Activated CD8-positive, alpha-beta T cell treated with anti-CD3 and anti-CD28 coated beads for 36 hours (primary cell): ENCODE results near the gene ST3GAL3. TPM values are rescaled to one million over a fixed set of nuclear protein-coding genes. Genes with fewer than 3 reads are reported as not detected.

Experiments used
- ATAC-seq: fragments of 200-7000 bp; cut with Tn5 transposase; one replicate; pipeline ENCODE4 v1.10.0; 2021; ENCODE audit warnings: mild to moderate bottlenecking, moderate library complexity
- CTCF ChIA-PET: fragments of 350-600 bp; sonication (Branson Sonifier 250); formaldehyde crosslinking; loops from one replicate; lab custom pipeline; 2021; ENCODE audit warnings: antibody characterized with exemption; lab: Charles Lee
- POLR2A ChIA-PET: fragments of 350-600 bp; sonication (Branson Sonifier 250); formaldehyde crosslinking; loops from one replicate; lab custom pipeline; 2021; ENCODE audit warnings: antibody characterized with exemption; lab: Charles Lee
- DNase-seq: peaks from one replicate; pipeline ENCODE4 v3.0.0-alpha.2; 2020
- H3K27ac Mint-ChIP-seq: one replicate; pipeline ENCODE4 v1.8.0; 2021; ENCODE audit warnings: mild to moderate bottlenecking, mixed read lengths
- H3K27me3 Mint-ChIP-seq: one replicate; pipeline ENCODE4 v1.8.0; 2021; ENCODE audit warnings: mixed read lengths
- H3K36me3 Mint-ChIP-seq: one replicate; pipeline ENCODE4 v1.8.0; 2021; ENCODE audit warnings: low read depth, mixed read lengths
- H3K4me1 Mint-ChIP-seq: one replicate; pipeline ENCODE4 v1.8.0; 2021; ENCODE audit warnings: low read depth, mixed read lengths
- H3K4me3 Mint-ChIP-seq: one replicate; pipeline ENCODE4 v1.8.0; 2021; ENCODE audit warnings: mild to moderate bottlenecking, moderate library complexity, mixed read lengths
- H3K9me3 Mint-ChIP-seq: one replicate; pipeline ENCODE4 v1.8.0; 2021; ENCODE audit warnings: mixed read lengths
- CTCF ChIP-seq: fragments of 200-600 bp; IDR thresholded peaks from one replicate; pipeline ENCODE4 v1.8.0; 2022; ENCODE audit warnings: antibody characterized with exemption, mild to moderate bottlenecking
- intact Hi-C: fragments of 100-400 bp; cut with micrococcal nuclease; formaldehyde crosslinking; loops from one replicate; pipeline ENCODE4 v1.10.0; 2022
- total RNA-seq, 2 experiments: library from RNA; stranded (reverse); gene quantifications; one replicate each; pipeline ENCODE4 v1.2.3, GENCODE V29; 2021

The ST3GAL3 gene
- total RNA-seq, 2 experiments from 2014 or later, result 14.5 to 20.0 TPM

- intact Hi-C loops, result loop anchor here (2.0 to 5.0 kb wide), 2 partner anchors 171 to 406 kb away; no protein-coding TSS in a partner anchor
These were observed 226.2 kb downstream of the ST3GAL3 start, which contains the start of gene ARTN for GRCh38 chr1:43933386-43934100. TSS of gene ARTN (plus strand) at chr1:43933801. CDS start at chr1:43935657, 1,856 bp downstream.

GRCh38 chr1:43934101-43934985 lies 227.0 kb downstream of the ST3GAL3 start:
- no peaks in the 10 kb centered on the region for H3K9me3 Mint-ChIP-seq
- ChIA-PET CTCF (interaction anchor here (0.5 to 12.8 kb wide), 91 partner anchors 8 to 707 kb away, joined by 3 to 307 read pairs (median 5); partner anchors contain the start of genes ATP6V0B, CCDC24, DPH2 and IPO13), POLR2A (interaction anchor here (0.7 to 1.8 kb wide), 5 partner anchors 11 to 284 kb away, joined by 3 to 4 read pairs (median 3); partner anchors contain the start of gene KDM4A)
- H3K4me3 Mint-ChIP-seq, result peak overlapping the region; percentile 41
- H3K4me1 Mint-ChIP-seq, result peaks cover 24% of the 10 kb centered on the region
- intact Hi-C loops, result loop anchor here (2.0 to 5.0 kb wide), 2 partner anchors 172 to 407 kb away; no protein-coding TSS in a partner anchor
- H3K27ac Mint-ChIP-seq, result no peak overlapping the region
- H3K27me3 Mint-ChIP-seq, result peaks cover 25% of the 10 kb centered on the region
- no peaks in the 10 kb centered on the region for H3K36me3 Mint-ChIP-seq
- ATAC-seq, result peak; percentile 64
- TF ChIP-seq CTCF, result peak; percentile 79
- DNase-seq, result peak; percentile 76

More at GRCh38 chr1:43933386-43934100, 226.2 kb downstream of the ST3GAL3 start, which contains the start of gene ARTN:
- DNase-seq (no peak), ATAC-seq (no peak)
- Mint-ChIP-seq H3K27me3 (peaks cover 25% of the 10 kb centered on the region), H3K27ac (no peak within 1 kb of the TSS), H3K4me3 (peak within 1 kb of the TSS; percentile 41), H3K9me3 (no peaks in the 10 kb centered on the region), H3K4me1 (peaks cover 24% of the 10 kb centered on the region), H3K36me3 (no peaks in the 10 kb centered on the region)
- POLR2A ChIA-PET, result interaction anchor here (1.0 kb wide), 1 partner anchor 17 kb away, joined by 3 read pairs; no protein-coding TSS in a partner anchor
- no peak for TF ChIP-seq CTCF
- CTCF ChIA-PET, result interaction anchor here (0.9 to 12.8 kb wide), 36 partner anchors 8 to 413 kb away, joined by 3 to 307 read pairs (median 6); partner anchors contain the start of genes ATP6V0B, IPO13, KDM4A and PTPRF

- Mint-ChIP-seq H3K9me3 (no peaks in the 10 kb centered on the region), H3K27me3 (peaks cover 25% of the 10 kb centered on the region), H3K4me3 (no peak overlapping the region), H3K36me3 (peaks cover 1% of the 10 kb centered on the region), H3K4me1 (peaks cover 19% of the 10 kb centered on the region), H3K27ac (no peak overlapping the region)
- POLR2A ChIA-PET, result interaction anchor here (0.7 to 1.8 kb wide), 5 partner anchors 11 to 285 kb away, joined by 3 to 4 read pairs (median 3); partner anchors contain the start of gene KDM4A
- DNase-seq (no peak), ATAC-seq (no peak)
- intact Hi-C loops, result loop anchor here (2.0 to 5.0 kb wide), 2 partner anchors 172 to 408 kb away; no protein-coding TSS in a partner anchor
- no peak for TF ChIP-seq CTCF
- CTCF ChIA-PET, result interaction anchor here (0.5 to 12.8 kb wide), 89 partner anchors 9 to 708 kb away, joined by 3 to 307 read pairs (median 5); partner anchors contain the start of genes ATP6V0B, CCDC24, DPH2 and IPO13
These were observed 227.6 kb downstream of the ST3GAL3 start for GRCh38 chr1:43934986-43935324.

GRCh38 chr1:43935711-43936427 lies 228.5 kb downstream of the ST3GAL3 start:
- peaks cover 18% of the 10 kb centered on the region for H3K4me1 Mint-ChIP-seq
- intact Hi-C loops, result loop anchor here (2.0 kb wide), 1 partner anchor 173 kb away; no protein-coding TSS in a partner anchor
- no peak overlapping the region for H3K27ac Mint-ChIP-seq
- H3K9me3 Mint-ChIP-seq, result no peaks in the 10 kb centered on the region
- ChIA-PET CTCF (interaction anchor here (0.9 to 12.8 kb wide), 45 partner anchors 10 to 709 kb away, joined by 3 to 307 read pairs (median 7); partner anchors contain the start of genes ATP6V0B, CCDC24, IPO13 and KDM4A), POLR2A (interaction anchor here (1.1 to 1.8 kb wide), 2 partner anchors 12 to 29 kb away, joined by 3 to 4 read pairs; no protein-coding TSS in a partner anchor)
- H3K27me3 Mint-ChIP-seq, result peaks cover 25% of the 10 kb centered on the region
- TF ChIP-seq CTCF, result no peak
- no peak overlapping the region for H3K4me3 Mint-ChIP-seq
- DNase-seq (no peak), ATAC-seq (no peak)
- peaks cover 1% of the 10 kb centered on the region for H3K36me3 Mint-ChIP-seq
